Panc1 (cell line): ENCODE data around the gene FAM193A. TPM values are rescaled to one million over a fixed set of nuclear protein-coding genes. Genes with fewer than 3 reads are reported as not detected.

Experiments used
- ATAC-seq: fragments of 200-7000 bp; cut with Tn5 transposase; 2 replicates; pipeline ENCODE4 v1.9.1; 2020; ENCODE audit warnings: mild to moderate bottlenecking, moderate library complexity
- BruUV-seq: library from RNA; stranded (reverse); fragments of 400-500 nt; replicated peaks from 2 replicates; lab custom pipeline; 2021; lab: Mats Ljungman, UMichigan
- CTCF ChIA-PET: fragments of 300-600 bp; sonication (Branson Sonifier 250); formaldehyde crosslinking; loops from one replicate; lab custom pipeline; 2022; ENCODE audit warnings: antibody characterized with exemption; lab: Charles Lee
- POLR2A ChIA-PET: fragments of 300-600 bp; sonication (Branson Sonifier 250); formaldehyde crosslinking; loops from one replicate; lab custom pipeline; 2022; ENCODE audit warnings: antibody characterized with exemption; lab: Charles Lee
- DNase-seq: peaks from one replicate; pipeline ENCODE4 v3.0.0-alpha.2; 2010; ENCODE audit warnings: low read depth, low spot score
- H3K27ac ChIP-seq: 2 replicates; pipeline ENCODE4 v1.5.1; 2011; ENCODE audit warnings: mild to moderate bottlenecking, low read length, inconsistent platforms
- H3K27me3 ChIP-seq: fragments of 200-500 bp; sonication (Bioruptor generic); 2 replicates; pipeline ENCODE4 v1.6.0; 2014; ENCODE audit warnings: low read length, inconsistent platforms; ENCODE audit not compliant: control insufficient read depth, insufficient read depth
- H3K36me3 ChIP-seq: fragments of 200-500 bp; sonication (Bioruptor generic); 2 replicates; pipeline ENCODE4 v1.5.1; 2014; ENCODE audit warnings: inconsistent platforms, mild to moderate bottlenecking, low read length, moderate library complexity; ENCODE audit not compliant: control insufficient read depth, insufficient read depth
- H3K4me1 ChIP-seq: 2 replicates; pipeline ENCODE4 v1.5.1; 2011; ENCODE audit warnings: inconsistent platforms, mild to moderate bottlenecking, low read length, moderate library complexity; ENCODE audit not compliant: control insufficient read depth, insufficient read depth
- H3K4me3 ChIP-seq, 2 experiments: 2 replicates each; pipeline ENCODE4 v1.5.1; 2011 to 2012; ENCODE audit warnings: low read depth in 2 of 2, low read length in 2 of 2, mild to moderate bottlenecking in 2 of 2, inconsistent platforms in 1 of 2, moderate library complexity in 1 of 2
- H3K9me3 ChIP-seq: fragments of 200-500 bp; sonication (Bioruptor generic); 2 replicates; pipeline ENCODE4 v1.5.1; 2014; ENCODE audit warnings: low read depth, mild to moderate bottlenecking, inconsistent platforms, low read length, moderate library complexity; ENCODE audit not compliant: control insufficient read depth, insufficient read depth
- CTCF ChIP-seq: fragments of 450-650 bp; IDR thresholded peaks from 2 replicates; pipeline ENCODE4 v1.5.1; 2017; ENCODE audit warnings: mild to moderate bottlenecking
- POLR2AphosphoS5 ChIP-seq: IDR thresholded peaks from 2 replicates; pipeline ENCODE4 v1.6.1; 2012; ENCODE audit warnings: mild to moderate bottlenecking, low read depth, low read length, moderate library complexity
- REST ChIP-seq, 2 experiments: IDR thresholded peaks; 2 replicates each; pipeline ENCODE4 v1.6.1; 2011 to 2012; ENCODE audit warnings: low read depth in 2 of 2, control low read depth in 1 of 2, low read length in 1 of 2, mild to moderate bottlenecking in 1 of 2, moderate library complexity in 1 of 2; ENCODE audit not compliant: insufficient read depth in 1 of 2
- SIN3A ChIP-seq: IDR thresholded peaks from 2 replicates; pipeline ENCODE4 v1.6.1; 2012; ENCODE audit warnings: low read depth, mild to moderate bottlenecking, low read length, moderate library complexity, borderline replicate concordance; ENCODE audit not compliant: insufficient read depth
- TCF7L2 ChIP-seq: IDR thresholded peaks from 2 replicates; pipeline ENCODE4 v1.6.1; 2011; ENCODE audit warnings: mild to moderate bottlenecking, low read depth, low read length, inconsistent platforms
- in situ Hi-C: cut with HindIII; loops from 2 replicates; pipeline ENCODE4 v1.10.0; 2016; ENCODE audit warnings: low sequenced_read_pairs, low pct_unique_long_range_greater_than_20kb
- intact Hi-C: fragments of 100-400 bp; cut with micrococcal nuclease; formaldehyde crosslinking; loops from one replicate; pipeline ENCODE4 v1.10.0; 2022; ENCODE audit not compliant: unreplicated experiment
- total RNA-seq: library from RNA; stranded (reverse); gene quantifications from one replicate; pipeline ENCODE4 v1.2.1, GENCODE V29; 2021; ENCODE audit not compliant: unreplicated experiment

Gene FAM193A
- total RNA-seq, 1 experiment from 2014 or later = 25.7 TPM

DNA sequence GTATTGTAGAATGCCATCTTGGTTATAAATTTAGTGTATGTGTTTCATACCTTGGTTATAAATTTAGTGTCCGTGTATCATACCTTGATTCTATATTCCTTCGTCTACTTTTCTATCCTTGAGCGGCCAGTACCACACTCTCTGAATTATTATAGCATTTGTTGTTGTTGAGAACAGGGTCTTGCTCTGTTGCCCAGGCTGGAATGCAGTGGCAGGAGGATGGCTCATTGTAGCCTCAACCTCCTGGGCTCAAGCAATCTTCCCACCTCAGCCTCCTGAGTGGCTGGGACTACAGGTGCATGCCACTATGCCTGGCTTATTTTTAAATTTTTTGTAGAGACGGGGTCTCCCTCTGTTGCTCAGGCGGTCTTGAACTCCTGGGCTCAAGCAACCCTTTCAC lies 50.1 kb downstream of the FAM193A start:
- intact Hi-C loops (no loop called here), in situ Hi-C loops (no loop called here)
- peaks cover 21% of the 10 kb centered on the region for H3K4me1 ChIP-seq
- H3K36me3 ChIP-seq = no peaks in the 10 kb centered on the region
- H3K9me3 ChIP-seq = no peaks in the 10 kb centered on the region
- no peak for ATAC-seq
- no peak for DNase-seq
- ChIA-PET CTCF (no interaction called here), POLR2A (no interaction called here)
- no peak overlapping the region for H3K4me3 ChIP-seq
- TF ChIP-seq REST (IDR thresholded peaks at IDR 0.05; ENCODE audit: insufficient read depth in 1 of 2, low read depth in 2 of 2, low read length in 1 of 2) (no peak), TCF7L2 (no peak), CTCF (no peak), SIN3A (no peak), POLR2AphosphoS5 (no peak)
- no TSS peak for BruUV-seq
- H3K27ac ChIP-seq = no peak overlapping the region
- no peaks in the 10 kb centered on the region for H3K27me3 ChIP-seq

GRCh38 chr4:2587213-2587823 lies 50.9 kb downstream of the FAM193A start:
- TF ChIP-seq SIN3A = no peak
- TF ChIP-seq POLR2AphosphoS5 = no peak
- no peak for TF ChIP-seq TCF7L2
- Histone ChIP-seq H3K4me3 (no peak overlapping the region), H3K4me1 (peaks cover 17% of the 10 kb centered on the region), H3K27me3 (no peaks in the 10 kb centered on the region), H3K9me3 (no peaks in the 10 kb centered on the region), H3K36me3 (no peaks in the 10 kb centered on the region), H3K27ac (no peak overlapping the region)
- in situ Hi-C loops (no loop called here), intact Hi-C loops (no loop called here)
- BruUV-seq = no TSS peak
- CTCF ChIA-PET = no interaction called here
- DNase-seq (no peak), ATAC-seq (no peak)
- POLR2A ChIA-PET = no interaction called here

- no peaks in the 10 kb centered on the region for H3K27me3 ChIP-seq
- DNase-seq (no peak), ATAC-seq (no peak)
- TF ChIP-seq CTCF = no peak
- no peak for TF ChIP-seq REST (IDR thresholded peaks at IDR 0.05; ENCODE audit: insufficient read depth in 1 of 2, low read depth in 2 of 2, low read length in 1 of 2)
- no peak for TF ChIP-seq SIN3A
- TF ChIP-seq POLR2AphosphoS5 = no peak
- no peak for TF ChIP-seq TCF7L2
- in situ Hi-C loops = no loop called here
- POLR2A ChIA-PET = no interaction called here
- CTCF ChIA-PET = no interaction called here
- no peak overlapping the region for H3K4me3 ChIP-seq
- H3K27ac ChIP-seq = no peak overlapping the region
- no peaks in the 10 kb centered on the region for H3K36me3 ChIP-seq
- BruUV-seq = no TSS peak
- peaks cover 8% of the 10 kb centered on the region for H3K4me1 ChIP-seq
- intact Hi-C loops = no loop called here
- H3K9me3 ChIP-seq = no peaks in the 10 kb centered on the region
These were observed 51.8 kb downstream of the FAM193A start for GRCh38 chr4:2588259-2588658.
